ENCODE results near the gene MRPL53.
"Not testable (repeated sequence)": the region's sequence is repeated elsewhere in the genome, so short reads cannot be mapped to it uniquely, and the experiment has no call there.

MRPL53 gene

GRCh38 chr2:74482801-74483674 lies 10.6 kb upstream of the MRPL53 start, which contains the start of the genes CCDC142 and TTC31:
CCDC142 (minus strand) TSS chr2:74482998; CDS start chr2:74482837, 161 bp downstream.
TTC31 (plus strand) TSS chr2:74483081; CDS start chr2:74483096, 15 bp downstream.
- peak; percentile 77 to 93 for DNase-seq (ENCODE audit: extremely low read depth in 1 of 2, low read depth in 1 of 2)

- DNase-seq (ENCODE audit: extremely low read depth in 1 of 2, low read depth in 1 of 2) = peak in 1 of 2 donors; percentile 39
Measured at GRCh38 chr2:74481961-74482800, 9.7 kb upstream of the MRPL53 start.

GRCh38 chr2:74481431-74481830 lies 9.0 kb upstream of the MRPL53 start:
- no peak for DNase-seq (ENCODE audit: extremely low read depth in 1 of 2, low read depth in 1 of 2)

- DNase-seq (ENCODE audit: extremely low read depth in 1 of 2, low read depth in 1 of 2) = no peak
Measured at GRCh38 chr2:74474899-74475298, 2.4 kb upstream of the MRPL53 start.

- DNase-seq (ENCODE audit: extremely low read depth in 1 of 2, low read depth in 1 of 2) = no peak
Measured at GRCh38 chr2:74474481-74474880, 2.0 kb upstream of the MRPL53 start.

GRCh38 chr2:74472945-74473258 lies 422 bp upstream of the MRPL53 start:
- DNase-seq (ENCODE audit: extremely low read depth in 1 of 2, low read depth in 1 of 2) = no peak

- no peak for DNase-seq (ENCODE audit: extremely low read depth in 1 of 2, low read depth in 1 of 2)
Measured at GRCh38 chr2:74471332-74472065, 981 bp downstream of the MRPL53 start.

- DNase-seq (ENCODE audit: extremely low read depth in 1 of 2, low read depth in 1 of 2) = not testable (repeated sequence)
Measured at GRCh38 chr2:74470742-74471141, 1.7 kb downstream of the MRPL53 start.

- no peak for DNase-seq (ENCODE audit: extremely low read depth in 1 of 2, low read depth in 1 of 2)
Measured at GRCh38 chr2:74464406-74464805, 8.1 kb downstream of the MRPL53 start.

GRCh38 chr2:74462786-74463105 lies 9.7 kb downstream of the MRPL53 start:
- DNase-seq (ENCODE audit: extremely low read depth in 1 of 2, low read depth in 1 of 2) = no peak

GRCh38 chr2:74462054-74462785 lies 10.3 kb downstream of the MRPL53 start:
- DNase-seq (ENCODE audit: extremely low read depth in 1 of 2, low read depth in 1 of 2) = no peak

GRCh38 chr2:74461187-74462053 lies 11.1 kb downstream of the MRPL53 start:
- DNase-seq (ENCODE audit: extremely low read depth in 1 of 2, low read depth in 1 of 2) = no peak

- not testable (repeated sequence) for DNase-seq (ENCODE audit: extremely low read depth in 1 of 2, low read depth in 1 of 2)
Measured at GRCh38 chr2:74460187-74460586, 12.3 kb downstream of the MRPL53 start.

- DNase-seq (ENCODE audit: extremely low read depth in 1 of 2, low read depth in 1 of 2) = not testable (repeated sequence)
Measured at GRCh38 chr2:74459503-74460118, 12.9 kb downstream of the MRPL53 start.

GRCh38 chr2:74458938-74459363 lies 13.5 kb downstream of the MRPL53 start:
- no peak for DNase-seq (ENCODE audit: extremely low read depth in 1 of 2, low read depth in 1 of 2)

- DNase-seq (ENCODE audit: extremely low read depth in 1 of 2, low read depth in 1 of 2) = peak; percentile 95 to 100
Measured at GRCh38 chr2:74458132-74458937, 14.1 kb downstream of the MRPL53 start, which contains the start of gene WBP1. WBP1 (plus strand) TSS chr2:74458438; CDS start chr2:74458603, 165 bp downstream.

- peak; percentile 71 to 80 for DNase-seq (ENCODE audit: extremely low read depth in 1 of 2, low read depth in 1 of 2)
Measured at GRCh38 chr2:74457549-74458131, 14.8 kb downstream of the MRPL53 start.

GRCh38 chr2:74457129-74457548 lies 15.3 kb downstream of the MRPL53 start:
- DNase-seq (ENCODE audit: extremely low read depth in 1 of 2, low read depth in 1 of 2) = no peak
